HEK293 (cell line): Measurements from ENCODE around the gene SCAMP2.

Experiments used
- CTCF ChIP-seq: fragments of 450-650 bp; formaldehyde crosslinking; IDR thresholded peaks from 2 replicates; pipeline ENCODE4 v1.5.1; 2016; ENCODE audit warnings: missing biosample characterization, missing genetic modification characterization
- KLF1 ChIP-seq: fragments of 450-650 bp; formaldehyde crosslinking; IDR thresholded peaks from 2 replicates; pipeline ENCODE4 v1.5.1; 2016; ENCODE audit warnings: missing biosample characterization, missing genetic modification characterization
- PRDM1 ChIP-seq: fragments of 450-650 bp; formaldehyde crosslinking; IDR thresholded peaks from 2 replicates; pipeline ENCODE4; 2016; ENCODE audit warnings: missing biosample characterization, missing genetic modification characterization
- SALL2 ChIP-seq: fragments of 450-650 bp; formaldehyde crosslinking; IDR thresholded peaks from 2 replicates; pipeline ENCODE4 v1.5.0; 2017; ENCODE audit warnings: missing biosample characterization, mild to moderate bottlenecking, missing genetic modification characterization, borderline replicate concordance
- ZBTB21 ChIP-seq: fragments of 450-650 bp; formaldehyde crosslinking; IDR thresholded peaks from 2 replicates; pipeline ENCODE4 v1.5.1; 2017; ENCODE audit warnings: missing biosample characterization, missing genetic modification characterization
- ZBTB26 ChIP-seq: fragments of 450-650 bp; formaldehyde crosslinking; optimal IDR thresholded peaks from 2 replicates; pipeline ENCODE3; 2016; ENCODE audit warnings: missing biosample characterization, mild to moderate bottlenecking, missing genetic modification characterization
- ZBTB49 ChIP-seq: fragments of 450-650 bp; formaldehyde crosslinking; IDR thresholded peaks from 2 replicates; pipeline ENCODE4 v1.5.1; 2016; ENCODE audit warnings: missing biosample characterization, missing genetic modification characterization, low read depth
- ZNF274 ChIP-seq, 2 experiments: fragments of 200-500 bp in 1 of 2; fragments of 450-650 bp in 1 of 2; sonication (Bioruptor generic) in 1 of 2; formaldehyde crosslinking in 1 of 2; IDR thresholded peaks; 2 replicates each; pipeline versions ENCODE4 v1.5.1 to v1.6.1; 2014 to 2016; ENCODE audit warnings: borderline replicate concordance in 1 of 2, inconsistent platforms in 1 of 2, low read length in 1 of 2, missing biosample characterization in 1 of 2, missing genetic modification characterization in 1 of 2
- ZNF394 ChIP-seq: fragments of 450-650 bp; formaldehyde crosslinking; IDR thresholded peaks from 2 replicates; pipeline ENCODE4 v1.5.1; 2016; ENCODE audit warnings: missing biosample characterization, missing genetic modification characterization, mild to moderate bottlenecking, moderate library complexity, borderline replicate concordance
- ZNF416 ChIP-seq: fragments of 450-650 bp; formaldehyde crosslinking; IDR thresholded peaks from 2 replicates; pipeline ENCODE4 v1.5.1; 2016; ENCODE audit warnings: missing biosample characterization, missing genetic modification characterization
- ZNF518A ChIP-seq: fragments of 450-650 bp; formaldehyde crosslinking; conservative IDR thresholded peaks from 2 replicates; pipeline ENCODE4 v1.5.1; 2016; ENCODE audit warnings: low read depth, missing biosample characterization, missing genetic modification characterization
- ZNF645 ChIP-seq: fragments of 450-650 bp; formaldehyde crosslinking; IDR thresholded peaks from 2 replicates; pipeline ENCODE4; 2016; ENCODE audit warnings: missing biosample characterization, missing genetic modification characterization
- TF ChIP-seq, protein P1 (sequence below): fragments of 450-650 bp; formaldehyde crosslinking; IDR thresholded peaks from 2 replicates; pipeline ENCODE4 v1.5.1; 2016; ENCODE audit warnings: missing biosample characterization, missing genetic modification characterization
- TF ChIP-seq, protein P2 (sequence below): fragments of 450-650 bp; formaldehyde crosslinking; IDR thresholded peaks from 2 replicates; pipeline ENCODE4 v1.5.1; 2017; ENCODE audit warnings: missing biosample characterization, missing genetic modification characterization

GRCh38 chr15:74795966-74796625 is 77.1 kb downstream of the SCAMP2 start:
- TF ChIP-seq ZNF274 (IDR thresholded peaks at IDR 0.05; ENCODE audit: low read length), result no peak
- TF ChIP-seq ZNF274 (tag by site-specific recombination; IDR thresholded peaks at IDR 0.05; ENCODE audit: borderline replicate concordance), result no peak
- no peak for TF ChIP-seq ZBTB21
- TF ChIP-seq ZNF416 (tag by site-specific recombination), result no peak
- no peak for TF ChIP-seq ZBTB26 (tag by site-specific recombination)
- TF ChIP-seq, protein P1, sequence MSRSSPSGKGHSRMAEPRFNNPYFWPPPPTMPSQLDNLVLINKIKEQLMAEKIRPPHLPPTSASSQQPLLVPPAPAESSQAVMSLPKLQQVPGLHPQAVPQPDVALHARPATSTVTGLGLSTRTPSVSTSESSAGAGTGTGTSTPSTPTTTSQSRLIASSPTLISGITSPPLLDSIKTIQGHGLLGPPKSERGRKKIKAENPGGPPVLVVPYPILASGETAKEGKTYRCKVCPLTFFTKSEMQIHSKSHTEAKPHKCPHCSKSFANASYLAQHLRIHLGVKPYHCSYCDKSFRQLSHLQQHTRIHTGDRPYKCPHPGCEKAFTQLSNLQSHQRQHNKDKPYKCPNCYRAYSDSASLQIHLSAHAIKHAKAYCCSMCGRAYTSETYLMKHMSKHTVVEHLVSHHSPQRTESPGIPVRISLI (tag by site-specific recombination), result no peak
- TF ChIP-seq CTCF (tag by site-specific recombination), result no peak
- no peak for TF ChIP-seq SALL2 (tag by site-specific recombination)
- TF ChIP-seq PRDM1 (tag by site-specific recombination), result no peak
- TF ChIP-seq KLF1 (tag by site-specific recombination), result no peak
- TF ChIP-seq, protein P2, sequence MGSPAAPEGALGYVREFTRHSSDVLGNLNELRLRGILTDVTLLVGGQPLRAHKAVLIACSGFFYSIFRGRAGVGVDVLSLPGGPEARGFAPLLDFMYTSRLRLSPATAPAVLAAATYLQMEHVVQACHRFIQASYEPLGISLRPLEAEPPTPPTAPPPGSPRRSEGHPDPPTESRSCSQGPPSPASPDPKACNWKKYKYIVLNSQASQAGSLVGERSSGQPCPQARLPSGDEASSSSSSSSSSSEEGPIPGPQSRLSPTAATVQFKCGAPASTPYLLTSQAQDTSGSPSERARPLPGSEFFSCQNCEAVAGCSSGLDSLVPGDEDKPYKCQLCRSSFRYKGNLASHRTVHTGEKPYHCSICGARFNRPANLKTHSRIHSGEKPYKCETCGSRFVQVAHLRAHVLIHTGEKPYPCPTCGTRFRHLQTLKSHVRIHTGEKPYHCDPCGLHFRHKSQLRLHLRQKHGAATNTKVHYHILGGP (tag by site-specific recombination), result no peak
- no peak for TF ChIP-seq ZNF645 (tag by site-specific recombination)
- no peak for TF ChIP-seq ZNF394 (tag by site-specific recombination)
- TF ChIP-seq ZNF518A (tag by site-specific recombination), result no peak
- TF ChIP-seq ZBTB49, result no peak
